Astrocyte of the cerebellum (primary cell): ENCODE data around the gene FBXO21.

Experiments
- DNase-seq: peaks from one replicate; pipeline ENCODE4 v3.0.0-alpha.2; 2011; ENCODE audit warnings: low read depth
- H3K4me3 ChIP-seq: 2 replicates; pipeline ENCODE4 v1.5.1; 2011; ENCODE audit warnings: mild to moderate bottlenecking, low read depth, low read length, moderate library complexity
- CTCF ChIP-seq: IDR thresholded peaks from 2 replicates; pipeline ENCODE4 v1.5.1; 2012; ENCODE audit warnings: low read length, low read depth, moderate library complexity, mild to moderate bottlenecking; ENCODE audit errors: missing control alignments
- in situ Hi-C: cut with HindIII; loops from 2 replicates; pipeline ENCODE4 v1.10.0; 2017; ENCODE audit warnings: low sequenced_read_pairs

The FBXO21 gene

GRCh38 chr12:117134721-117135120, 55.5 kb downstream of the FBXO21 start:
- no peak overlapping the region for H3K4me3 ChIP-seq
- in situ Hi-C loops: loop anchor here (5.0 kb wide), 1 partner anchor 42 kb away; no protein-coding TSS in a partner anchor
- no peak for TF ChIP-seq CTCF
- no peak for DNase-seq

GRCh38 chr12:117134059-117134458, 56.2 kb downstream of the FBXO21 start:
- H3K4me3 ChIP-seq: no peak overlapping the region
- in situ Hi-C loops: loop anchor here (5.0 kb wide), 1 partner anchor 42 kb away; no protein-coding TSS in a partner anchor
- TF ChIP-seq CTCF: no peak
- no peak for DNase-seq

GRCh38 chr12:117130801-117131200, 59.5 kb downstream of the FBXO21 start:
- DNase-seq: no peak
- in situ Hi-C loops: loop anchor here (5.0 kb wide), 1 partner anchor 38 kb away; no protein-coding TSS in a partner anchor
- TF ChIP-seq CTCF: no peak
- H3K4me3 ChIP-seq: no peak overlapping the region

- no peak overlapping the region for H3K4me3 ChIP-seq
- in situ Hi-C loops: no loop called here
- no peak for TF ChIP-seq CTCF
- DNase-seq: no peak
These were observed 60.9 kb downstream of the FBXO21 start for GRCh38 chr12:117129391-117129790.

GRCh38 chr12:117127933-117128823, 62.1 kb downstream of the FBXO21 start:
- TF ChIP-seq CTCF: no peak
- no peak for DNase-seq
- in situ Hi-C loops: no loop called here
- no peak overlapping the region for H3K4me3 ChIP-seq

- no peak for DNase-seq
- in situ Hi-C loops: no loop called here
- no peak overlapping the region for H3K4me3 ChIP-seq
- TF ChIP-seq CTCF: no peak
These were observed 63.9 kb downstream of the FBXO21 start for GRCh38 chr12:117126335-117126734.
